HEK293 (cell line): ENCODE results near the gene EZH2.

Experiments
- BCL11A ChIP-seq: fragments of 450-650 bp; formaldehyde crosslinking; IDR thresholded peaks from 2 replicates; pipeline ENCODE4 v1.5.1; 2016; ENCODE audit warnings: low read depth, missing biosample characterization, missing genetic modification characterization
- BCL11B ChIP-seq: fragments of 450-650 bp; formaldehyde crosslinking; IDR thresholded peaks from 2 replicates; pipeline ENCODE4 v1.5.1; 2016; ENCODE audit warnings: low read depth, missing biosample characterization, missing genetic modification characterization
- GLI4 ChIP-seq: fragments of 450-650 bp; formaldehyde crosslinking; IDR thresholded peaks from 2 replicates; pipeline ENCODE4 v1.5.1; 2016; ENCODE audit warnings: missing biosample characterization, missing genetic modification characterization
- GLIS1 ChIP-seq: fragments of 450-650 bp; formaldehyde crosslinking; IDR thresholded peaks from 2 replicates; pipeline ENCODE4 v1.5.1; 2016; ENCODE audit warnings: missing biosample characterization, missing genetic modification characterization
- GLIS2 ChIP-seq: fragments of 450-650 bp; formaldehyde crosslinking; IDR thresholded peaks from 2 replicates; pipeline ENCODE4 v1.5.1; 2016; ENCODE audit warnings: missing biosample characterization, missing genetic modification characterization
- HOXA7 ChIP-seq: sonication (generic); formaldehyde crosslinking; IDR thresholded peaks from 2 replicates; pipeline ENCODE4 v1.8.1; 2022; ENCODE audit warnings: missing genetic modification reagents, borderline replicate concordance
- HOXD13 ChIP-seq: sonication (generic); formaldehyde crosslinking; IDR thresholded peaks from 2 replicates; pipeline ENCODE4 v1.8.0; 2022; ENCODE audit warnings: missing genetic modification reagents, borderline replicate concordance
- PRDM1 ChIP-seq: fragments of 450-650 bp; formaldehyde crosslinking; IDR thresholded peaks from 2 replicates; pipeline ENCODE4; 2016; ENCODE audit warnings: missing biosample characterization, missing genetic modification characterization
- SETDB1 ChIP-seq: IDR thresholded peaks from one replicate; pipeline ENCODE4 v1.6.1; 2017; ENCODE audit warnings: mild to moderate bottlenecking, low read length, moderate library complexity, mixed read lengths; ENCODE audit not compliant: insufficient read length
- ZBTB1 ChIP-seq: fragments of 450-650 bp; formaldehyde crosslinking; IDR thresholded peaks from 2 replicates; pipeline ENCODE4 v1.5.1; 2016; ENCODE audit warnings: missing biosample characterization, missing genetic modification characterization
- ZBTB48 ChIP-seq: fragments of 450-650 bp; formaldehyde crosslinking; IDR thresholded peaks from 2 replicates; pipeline ENCODE4 v1.5.1; 2016; ENCODE audit warnings: missing biosample characterization, missing genetic modification characterization
- ZFP3 ChIP-seq: fragments of 450-650 bp; formaldehyde crosslinking; IDR thresholded peaks from 2 replicates; pipeline ENCODE4 v1.5.1; 2016; ENCODE audit warnings: low read depth, missing biosample characterization, missing genetic modification characterization
- ZNF112 ChIP-seq: fragments of 450-650 bp; formaldehyde crosslinking; IDR thresholded peaks from 2 replicates; pipeline ENCODE4 v1.5.0; 2017; ENCODE audit warnings: missing biosample characterization, missing genetic modification characterization
- ZNF138 ChIP-seq: fragments of 450-650 bp; formaldehyde crosslinking; IDR thresholded peaks from 2 replicates; pipeline ENCODE4 v1.5.1; 2016; ENCODE audit warnings: missing biosample characterization, missing genetic modification characterization, borderline replicate concordance
- ZNF155 ChIP-seq: fragments of 450-650 bp; formaldehyde crosslinking; IDR thresholded peaks from 2 replicates; pipeline ENCODE4 v1.5.1; 2016; ENCODE audit warnings: missing biosample characterization, missing genetic modification characterization
- ZNF174 ChIP-seq: fragments of 450-650 bp; formaldehyde crosslinking; IDR thresholded peaks from 2 replicates; pipeline ENCODE4 v1.5.0; 2017; ENCODE audit warnings: missing biosample characterization, mild to moderate bottlenecking, missing genetic modification characterization
- ZNF23 ChIP-seq: fragments of 450-650 bp; formaldehyde crosslinking; IDR thresholded peaks from 2 replicates; pipeline ENCODE4 v1.5.1; 2016; ENCODE audit warnings: missing biosample characterization, missing genetic modification characterization, borderline replicate concordance
- ZNF239 ChIP-seq: fragments of 450-650 bp; formaldehyde crosslinking; IDR thresholded peaks from 2 replicates; pipeline ENCODE4 v1.5.1; 2016; ENCODE audit warnings: missing biosample characterization, missing genetic modification characterization
- ZNF274 ChIP-seq, 2 experiments: fragments of 200-500 bp in 1 of 2; fragments of 450-650 bp in 1 of 2; sonication (Bioruptor generic) in 1 of 2; formaldehyde crosslinking in 1 of 2; IDR thresholded peaks; 2 replicates each; pipeline versions ENCODE4 v1.5.1 to v1.6.1; 2014 to 2016; ENCODE audit warnings: borderline replicate concordance in 1 of 2, inconsistent platforms in 1 of 2, low read length in 1 of 2, missing biosample characterization in 1 of 2, missing genetic modification characterization in 1 of 2
- ZNF354C ChIP-seq: fragments of 450-650 bp; formaldehyde crosslinking; IDR thresholded peaks from 2 replicates; pipeline ENCODE4 v1.5.1; 2016; ENCODE audit warnings: missing biosample characterization, missing genetic modification characterization, low read depth, borderline replicate concordance
- ZNF391 ChIP-seq: fragments of 450-650 bp; formaldehyde crosslinking; IDR thresholded peaks from 2 replicates; pipeline ENCODE4 v1.5.1; 2016; ENCODE audit warnings: low read depth, missing biosample characterization, missing genetic modification characterization, borderline replicate concordance
- ZNF433 ChIP-seq: fragments of 450-650 bp; formaldehyde crosslinking; IDR thresholded peaks from 2 replicates; pipeline ENCODE4 v1.5.1; 2016; ENCODE audit warnings: missing biosample characterization, missing genetic modification characterization, low read depth
- ZNF530 ChIP-seq: fragments of 450-650 bp; formaldehyde crosslinking; IDR thresholded peaks from 2 replicates; pipeline ENCODE4 v1.5.1; 2016; ENCODE audit warnings: low read depth, missing biosample characterization, missing genetic modification characterization
- ZNF548 ChIP-seq: fragments of 450-650 bp; formaldehyde crosslinking; IDR thresholded peaks from 2 replicates; pipeline ENCODE4 v1.5.1; 2016; ENCODE audit warnings: missing biosample characterization, missing genetic modification characterization
- ZNF549 ChIP-seq: fragments of 450-650 bp; IDR thresholded peaks from 2 replicates; pipeline ENCODE4 v1.5.1; 2018; ENCODE audit warnings: missing biosample characterization, missing genetic modification characterization, mild to moderate bottlenecking, inconsistent platforms, moderate library complexity
- ZNF610 ChIP-seq: fragments of 450-650 bp; formaldehyde crosslinking; IDR thresholded peaks from 2 replicates; pipeline ENCODE4 v1.5.1; 2016; ENCODE audit warnings: missing biosample characterization, missing genetic modification characterization, borderline replicate concordance
- ZNF621 ChIP-seq: fragments of 450-650 bp; formaldehyde crosslinking; IDR thresholded peaks from 2 replicates; pipeline ENCODE4 v1.5.1; 2017; ENCODE audit warnings: missing biosample characterization, missing genetic modification characterization
- ZNF623 ChIP-seq: fragments of 450-650 bp; formaldehyde crosslinking; IDR thresholded peaks from 2 replicates; pipeline ENCODE4 v1.5.1; 2016; ENCODE audit warnings: missing biosample characterization, missing genetic modification characterization
- ZNF658 ChIP-seq: fragments of 450-650 bp; formaldehyde crosslinking; IDR thresholded peaks from 2 replicates; pipeline ENCODE4; 2016; ENCODE audit warnings: missing biosample characterization, missing genetic modification characterization
- ZNF76 ChIP-seq: fragments of 450-650 bp; formaldehyde crosslinking; IDR thresholded peaks from 2 replicates; pipeline ENCODE4; 2016; ENCODE audit warnings: low read depth, missing biosample characterization, missing genetic modification characterization, borderline replicate concordance
- ZNF785 ChIP-seq: fragments of 450-650 bp; formaldehyde crosslinking; IDR thresholded peaks from 2 replicates; pipeline ENCODE4 v1.5.1; 2016; ENCODE audit warnings: missing biosample characterization, missing genetic modification characterization
- ZSCAN16 ChIP-seq: fragments of 450-650 bp; formaldehyde crosslinking; IDR thresholded peaks from 2 replicates; pipeline ENCODE4 v1.5.1; 2016; ENCODE audit warnings: missing biosample characterization, missing genetic modification characterization
- TF ChIP-seq, protein P1 (sequence below): fragments of 450-650 bp; formaldehyde crosslinking; IDR thresholded peaks from 2 replicates; pipeline ENCODE4 v1.5.1; 2016; ENCODE audit warnings: missing biosample characterization, missing genetic modification characterization
- TF ChIP-seq, protein P2 (sequence below): fragments of 450-650 bp; formaldehyde crosslinking; IDR thresholded peaks from 2 replicates; pipeline ENCODE4 v1.5.1; 2016; ENCODE audit warnings: missing biosample characterization, missing genetic modification characterization
- TF ChIP-seq, protein P3 (sequence below): fragments of 450-650 bp; formaldehyde crosslinking; IDR thresholded peaks from 2 replicates; pipeline ENCODE4 v1.5.1; 2016; ENCODE audit warnings: missing biosample characterization, missing genetic modification characterization
- TF ChIP-seq, protein P4 (sequence below): fragments of 450-650 bp; formaldehyde crosslinking; IDR thresholded peaks from 2 replicates; pipeline ENCODE4 v1.5.1; 2016; ENCODE audit warnings: missing biosample characterization, missing genetic modification characterization

EZH2 gene

GRCh38 chr7:148772297-148773089 lies 111.6 kb downstream of the EZH2 start (continued):
- TF ChIP-seq HOXD13: no peak
- no peak for TF ChIP-seq ZNF112 (tag by site-specific recombination)
- TF ChIP-seq ZNF354C (tag by site-specific recombination): no peak
- peak; percentile 73 for TF ChIP-seq GLIS1
- no peak for TF ChIP-seq ZFP3 (tag by site-specific recombination)
- peak; percentile 91 for TF ChIP-seq BCL11A (tag by site-specific recombination)
- TF ChIP-seq ZNF658 (tag by site-specific recombination): no peak
- no peak for TF ChIP-seq GLIS2 (tag by site-specific recombination)
- no peak for TF ChIP-seq ZNF548 (tag by site-specific recombination)
- no peak for TF ChIP-seq ZBTB1 (tag by site-specific recombination)
- no peak for TF ChIP-seq ZNF549 (tag by site-specific recombination)
- peak; percentile 59 for TF ChIP-seq PRDM1
- no peak for TF ChIP-seq ZNF274 (IDR thresholded peaks at IDR 0.05; ENCODE audit: low read length)
- TF ChIP-seq ZNF274 (tag by site-specific recombination; IDR thresholded peaks at IDR 0.05; ENCODE audit: borderline replicate concordance): no peak
- no peak for TF ChIP-seq ZNF621 (tag by site-specific recombination)
- TF ChIP-seq, protein P1, sequence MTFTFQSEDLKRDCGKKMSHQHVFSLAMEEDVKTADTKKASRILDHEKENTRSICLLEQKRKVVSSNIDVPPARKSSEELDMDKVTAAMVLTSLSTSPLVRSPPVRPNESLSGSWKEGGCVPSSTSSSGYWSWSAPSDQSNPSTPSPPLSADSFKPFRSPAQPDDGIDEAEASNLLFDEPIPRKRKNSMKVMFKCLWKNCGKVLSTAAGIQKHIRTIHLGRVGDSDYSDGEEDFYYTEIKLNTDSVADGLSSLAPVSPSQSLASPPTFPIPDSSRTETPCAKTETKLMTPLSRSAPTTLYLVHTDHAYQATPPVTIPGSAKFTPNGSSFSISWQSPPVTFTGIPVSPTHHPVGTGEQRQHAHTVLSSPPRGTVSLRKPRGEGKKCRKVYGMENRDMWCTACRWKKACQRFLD: no peak
- no peak for TF ChIP-seq ZNF530
- no peak for TF ChIP-seq BCL11B (tag by site-specific recombination)
- TF ChIP-seq ZNF76: no peak
- TF ChIP-seq ZNF23 (tag by site-specific recombination): no peak
- TF ChIP-seq ZNF785: no peak
- TF ChIP-seq ZSCAN16 (tag by site-specific recombination): no peak
- TF ChIP-seq, protein P2, sequence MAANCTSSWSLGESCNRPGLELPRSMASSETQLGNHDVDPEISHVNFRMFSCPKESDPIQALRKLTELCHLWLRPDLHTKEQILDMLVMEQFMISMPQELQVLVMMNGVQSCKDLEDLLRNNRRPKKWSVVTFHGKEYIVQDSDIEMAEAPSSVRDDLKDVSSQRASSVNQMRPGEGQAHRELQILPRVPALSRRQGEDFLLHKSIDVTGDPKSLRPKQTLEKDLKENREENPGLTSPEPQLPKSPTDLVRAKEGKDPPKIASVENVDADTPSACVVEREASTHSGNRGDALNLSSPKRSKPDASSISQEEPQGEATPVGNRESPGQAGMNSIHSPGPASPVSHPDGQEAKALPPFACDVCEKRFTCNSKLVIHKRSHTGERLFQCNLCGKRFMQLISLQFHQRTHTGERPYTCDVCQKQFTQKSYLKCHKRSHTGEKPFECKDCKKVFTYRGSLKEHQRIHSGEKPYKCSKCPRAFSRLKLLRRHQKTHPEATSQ (tag by site-specific recombination): no peak
- peak; percentile 17 for TF ChIP-seq SETDB1
- no peak for TF ChIP-seq ZNF623 (tag by site-specific recombination)
- TF ChIP-seq ZNF610 (tag by site-specific recombination): no peak
- TF ChIP-seq, protein P3, sequence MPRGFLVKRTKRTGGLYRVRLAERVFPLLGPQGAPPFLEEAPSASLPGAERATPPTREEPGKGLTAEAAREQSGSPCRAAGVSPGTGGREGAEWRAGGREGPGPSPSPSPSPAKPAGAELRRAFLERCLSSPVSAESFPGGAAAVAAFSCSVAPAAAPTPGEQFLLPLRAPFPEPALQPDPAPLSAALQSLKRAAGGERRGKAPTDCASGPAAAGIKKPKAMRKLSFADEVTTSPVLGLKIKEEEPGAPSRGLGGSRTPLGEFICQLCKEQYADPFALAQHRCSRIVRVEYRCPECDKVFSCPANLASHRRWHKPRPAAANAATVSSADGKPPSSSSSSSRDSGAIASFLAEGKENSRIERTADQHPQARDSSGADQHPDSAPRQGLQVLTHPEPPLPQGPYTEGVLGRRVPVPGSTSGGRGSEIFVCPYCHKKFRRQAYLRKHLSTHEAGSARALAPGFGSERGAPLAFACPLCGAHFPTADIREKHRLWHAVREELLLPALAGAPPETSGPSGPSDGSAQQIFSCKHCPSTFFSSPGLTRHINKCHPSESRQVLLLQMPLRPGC (tag by site-specific recombination): peak; percentile 100
- TF ChIP-seq ZNF138 (tag by site-specific recombination): no peak
- peak; percentile 28; the same call in 1 of the 2 replicates for TF ChIP-seq ZNF391
- TF ChIP-seq, protein P4, sequence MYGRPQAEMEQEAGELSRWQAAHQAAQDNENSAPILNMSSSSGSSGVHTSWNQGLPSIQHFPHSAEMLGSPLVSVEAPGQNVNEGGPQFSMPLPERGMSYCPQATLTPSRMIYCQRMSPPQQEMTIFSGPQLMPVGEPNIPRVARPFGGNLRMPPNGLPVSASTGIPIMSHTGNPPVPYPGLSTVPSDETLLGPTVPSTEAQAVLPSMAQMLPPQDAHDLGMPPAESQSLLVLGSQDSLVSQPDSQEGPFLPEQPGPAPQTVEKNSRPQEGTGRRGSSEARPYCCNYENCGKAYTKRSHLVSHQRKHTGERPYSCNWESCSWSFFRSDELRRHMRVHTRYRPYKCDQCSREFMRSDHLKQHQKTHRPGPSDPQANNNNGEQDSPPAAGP (tag by site-specific recombination): peak; percentile 92
- TF ChIP-seq ZNF433: no peak
- TF ChIP-seq HOXA7: no peak
- no peak for TF ChIP-seq ZNF239 (tag by site-specific recombination)
- TF ChIP-seq GLI4 (tag by site-specific recombination): no peak
- no peak for TF ChIP-seq ZNF174 (tag by site-specific recombination)
- TF ChIP-seq ZBTB48 (tag by site-specific recombination): no peak
- TF ChIP-seq ZNF155 (tag by site-specific recombination): no peak
